A549 (cell line): ENCODE measurements around the gene GLOD4.

ENCODE experiments used
- CEBPB ChIP-seq, 2 experiments: fragments of >200 bp in 1 of 2; sonication (Bioruptor Twin) in 1 of 2; formaldehyde crosslinking in 1 of 2; IDR thresholded peaks; 2 replicates each; pipeline ENCODE4 v1.6.1; 2012 to 2016
- CHD4 ChIP-seq: fragments of 200-600 bp; sonication (generic); IDR thresholded peaks from 2 replicates; pipeline ENCODE4 v1.6.1; 2016; ENCODE audit warnings: antibody characterized with exemption, mild to moderate bottlenecking, borderline replicate concordance
- NR3C1 ChIP-seq: fragments of >200 bp; sonication (Bioruptor Twin); formaldehyde crosslinking; IDR thresholded peaks from 3 replicates; pipeline ENCODE4 v1.6.1; 2017
- RAD21 ChIP-seq, 2 experiments: fragments of >200 bp in 1 of 2; sonication (Bioruptor Twin) in 1 of 2; formaldehyde crosslinking in 1 of 2; IDR thresholded peaks in 1 of 2; conservative IDR thresholded peaks in 1 of 2; 2 replicates in 1 of 2; 3 replicates in 1 of 2; pipeline ENCODE4 v1.6.1; 2012 to 2018; ENCODE audit warnings: inconsistent platforms in 1 of 2
- SREBF2 ChIP-seq: fragments of 450-650 bp; IDR thresholded peaks from 2 replicates; pipeline ENCODE4 v1.6.1; 2014; ENCODE audit warnings: mild to moderate bottlenecking, moderate library complexity
- TF ChIP-seq, protein P1 (sequence below): fragments of >200 bp; sonication (Bioruptor Twin); formaldehyde crosslinking; IDR thresholded peaks from 3 replicates; pipeline ENCODE4 v1.5.1; 2016

DNA sequence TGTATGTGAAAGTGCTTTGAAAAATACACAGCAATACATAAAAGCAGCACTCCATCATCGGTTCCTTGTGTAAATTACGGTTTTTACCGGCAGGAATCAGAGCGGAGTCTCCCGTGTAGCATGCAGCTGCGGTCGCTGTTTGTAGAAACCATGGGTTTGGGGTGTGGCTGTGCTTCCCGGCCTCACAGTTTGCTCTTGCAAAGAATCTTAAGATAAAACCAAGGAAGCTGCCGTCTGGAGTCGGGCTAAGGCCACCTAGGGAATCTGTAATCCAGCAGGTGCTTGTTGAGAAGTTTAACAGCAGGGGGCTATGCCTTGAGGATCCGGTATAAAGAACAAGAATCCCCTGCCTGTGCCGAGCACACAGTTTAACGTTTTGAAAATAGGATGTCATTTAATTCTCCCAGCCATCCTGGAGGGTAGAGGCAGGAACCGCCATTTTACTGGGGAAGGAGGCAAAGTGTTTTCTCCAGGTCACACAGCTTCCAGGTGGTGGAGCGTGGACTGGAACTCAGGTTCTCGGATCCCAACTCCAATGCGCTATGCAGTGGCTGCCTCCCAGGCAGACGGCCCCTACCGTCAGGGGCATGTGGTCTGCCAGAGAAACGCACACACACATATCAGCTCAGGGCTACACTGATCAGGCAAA, 55.7 kb downstream of the GLOD4 start:
- TF ChIP-seq CHD4 (no peak), RAD21 (conservative IDR thresholded peaks at IDR 0.05 in 1 of 2, IDR thresholded peaks at IDR 0.05 in 1 of 2) (no peak), NR3C1 (no peak), CEBPB (IDR thresholded peaks at IDR 0.05) (no peak), SREBF2 (no peak)
- TF ChIP-seq, protein P1, sequence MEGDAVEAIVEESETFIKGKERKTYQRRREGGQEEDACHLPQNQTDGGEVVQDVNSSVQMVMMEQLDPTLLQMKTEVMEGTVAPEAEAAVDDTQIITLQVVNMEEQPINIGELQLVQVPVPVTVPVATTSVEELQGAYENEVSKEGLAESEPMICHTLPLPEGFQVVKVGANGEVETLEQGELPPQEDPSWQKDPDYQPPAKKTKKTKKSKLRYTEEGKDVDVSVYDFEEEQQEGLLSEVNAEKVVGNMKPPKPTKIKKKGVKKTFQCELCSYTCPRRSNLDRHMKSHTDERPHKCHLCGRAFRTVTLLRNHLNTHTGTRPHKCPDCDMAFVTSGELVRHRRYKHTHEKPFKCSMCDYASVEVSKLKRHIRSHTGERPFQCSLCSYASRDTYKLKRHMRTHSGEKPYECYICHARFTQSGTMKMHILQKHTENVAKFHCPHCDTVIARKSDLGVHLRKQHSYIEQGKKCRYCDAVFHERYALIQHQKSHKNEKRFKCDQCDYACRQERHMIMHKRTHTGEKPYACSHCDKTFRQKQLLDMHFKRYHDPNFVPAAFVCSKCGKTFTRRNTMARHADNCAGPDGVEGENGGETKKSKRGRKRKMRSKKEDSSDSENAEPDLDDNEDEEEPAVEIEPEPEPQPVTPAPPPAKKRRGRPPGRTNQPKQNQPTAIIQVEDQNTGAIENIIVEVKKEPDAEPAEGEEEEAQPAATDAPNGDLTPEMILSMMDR = no peak
